Astrocyte (in vitro differentiated cells and primary cell): ENCODE results near the gene CTH. TPM values are rescaled to one million over a fixed set of nuclear protein-coding genes. Genes with fewer than 3 reads are reported as not detected.
"Not testable (repeated sequence)": the region's sequence is repeated elsewhere in the genome, so short reads cannot be mapped to it uniquely, and the experiment has no call there.

ENCODE experiments used
- DNase-seq: peaks from one replicate; pipeline ENCODE4 v3.0.0-alpha.2; 2010; ENCODE audit warnings: low read depth
- FAIRE-seq: peaks from 2 replicates; lab custom pipeline; 2011; peaks lifted over from hg19 to GRCh38; lab: Jason Lieb, UNC
- H2AFZ ChIP-seq: 2 replicates; pipeline ENCODE4 v1.6.0; 2012; ENCODE audit warnings: low read depth, low read length, inconsistent platforms
- H3K27ac ChIP-seq: 2 replicates; pipeline ENCODE4 v1.5.1; 2011; ENCODE audit warnings: low read depth, low read length, inconsistent platforms
- H3K27me3 ChIP-seq: 2 replicates; pipeline ENCODE4 v1.6.0; 2011; ENCODE audit warnings: low read length, inconsistent platforms; ENCODE audit not compliant: insufficient read depth
- H3K36me3 ChIP-seq: 2 replicates; pipeline ENCODE4 v1.5.1; 2011; ENCODE audit warnings: low read length, inconsistent platforms; ENCODE audit not compliant: insufficient read depth
- H3K4me1 ChIP-seq: 2 replicates; pipeline ENCODE4 v1.5.1; 2011; ENCODE audit warnings: low read length, inconsistent platforms; ENCODE audit not compliant: insufficient read depth
- H3K4me2 ChIP-seq: 2 replicates; pipeline ENCODE4 v1.6.0; 2012; ENCODE audit warnings: low read length, inconsistent platforms
- H3K4me3 ChIP-seq: 2 replicates; pipeline ENCODE4 v1.5.1; 2011; ENCODE audit warnings: low read depth, mild to moderate bottlenecking, low read length, inconsistent platforms; ENCODE audit not compliant: insufficient read depth
- H3K79me2 ChIP-seq: 2 replicates; pipeline ENCODE4 v1.6.0; 2012; ENCODE audit warnings: mild to moderate bottlenecking, low read length, inconsistent platforms; ENCODE audit not compliant: insufficient read depth
- H3K9ac ChIP-seq: 2 replicates; pipeline ENCODE4 v1.6.0; 2012; ENCODE audit warnings: mild to moderate bottlenecking, low read length, inconsistent platforms
- H3K9me3 ChIP-seq: 2 replicates; pipeline ENCODE4 v1.5.1; 2012; ENCODE audit warnings: low read depth, mild to moderate bottlenecking, low read length, inconsistent platforms; ENCODE audit not compliant: insufficient read depth
- H4K20me1 ChIP-seq: 2 replicates; pipeline ENCODE4 v1.6.0; 2012; ENCODE audit warnings: low read length, inconsistent platforms; ENCODE audit not compliant: insufficient read depth
- H3K27ac Mint-ChIP-seq: one replicate; pipeline ENCODE4 v1.8.0; 2021; ENCODE audit warnings: mild to moderate bottlenecking, mixed read lengths; ENCODE audit not compliant: unreplicated experiment
- H3K27me3 Mint-ChIP-seq: one replicate; pipeline ENCODE4 v1.8.0; 2021; ENCODE audit warnings: low read depth, mixed read lengths; ENCODE audit not compliant: unreplicated experiment
- H3K36me3 Mint-ChIP-seq: one replicate; pipeline ENCODE4 v1.8.0; 2021; ENCODE audit warnings: low read depth, mixed read lengths; ENCODE audit not compliant: unreplicated experiment
- H3K4me1 Mint-ChIP-seq: one replicate; pipeline ENCODE4 v1.8.0; 2021; ENCODE audit warnings: low read depth, mixed read lengths; ENCODE audit not compliant: unreplicated experiment
- H3K4me3 Mint-ChIP-seq: one replicate; pipeline ENCODE4 v1.8.0; 2021; ENCODE audit warnings: mild to moderate bottlenecking, moderate library complexity, mixed read lengths; ENCODE audit not compliant: unreplicated experiment
- H3K9me3 Mint-ChIP-seq: one replicate; pipeline ENCODE4 v1.8.0; 2021; ENCODE audit warnings: mild to moderate bottlenecking, mixed read lengths; ENCODE audit not compliant: unreplicated experiment
- CTCF ChIP-seq: IDR thresholded peaks from 2 replicates; pipeline ENCODE4 v1.5.1; 2011; ENCODE audit warnings: low read depth, mild to moderate bottlenecking, inconsistent platforms, low read length, moderate library complexity; ENCODE audit not compliant: insufficient read depth
- EZH2 ChIP-seq: IDR thresholded peaks from 2 replicates; pipeline ENCODE4 v1.6.1; 2012; ENCODE audit warnings: mild to moderate bottlenecking, low read length, inconsistent platforms; ENCODE audit not compliant: insufficient read depth
- total RNA-seq: library from RNA; stranded (reverse); gene quantifications from 2 replicates; pipeline ENCODE4 v1.2.1, GENCODE V29; 2021

CTH gene
- total RNA-seq, 1 donor from 2014 or later: 23.7 TPM

GRCh38 chr1:70477090-70477489 is 66.0 kb downstream of the CTH start:
- Histone ChIP-seq H3K36me3 (no peaks in the 10 kb centered on the region), H3K27me3 (no peaks in the 10 kb centered on the region), H3K4me1 (no peaks in the 10 kb centered on the region), H3K9me3 (no peaks in the 10 kb centered on the region), H3K79me2 (no peaks in the 10 kb centered on the region), H2AFZ (no peak overlapping the region), H3K4me3 (no peak overlapping the region), H4K20me1 (no peaks in the 10 kb centered on the region), H3K27ac (no peak overlapping the region), H3K4me2 (no peak overlapping the region), H3K9ac (no peak overlapping the region)
- peaks cover 2% of the 10 kb centered on the region for H3K9me3 Mint-ChIP-seq
- FAIRE-seq (no peak), DNase-seq (no peak)
- H3K27ac Mint-ChIP-seq: no peak overlapping the region
- no peak overlapping the region for H3K4me3 Mint-ChIP-seq
- H3K4me1 Mint-ChIP-seq: no peaks in the 10 kb centered on the region
- H3K36me3 Mint-ChIP-seq: no peaks in the 10 kb centered on the region
- TF ChIP-seq CTCF: no peak
- no peak for TF ChIP-seq EZH2
- no peaks in the 10 kb centered on the region for H3K27me3 Mint-ChIP-seq

DNA sequence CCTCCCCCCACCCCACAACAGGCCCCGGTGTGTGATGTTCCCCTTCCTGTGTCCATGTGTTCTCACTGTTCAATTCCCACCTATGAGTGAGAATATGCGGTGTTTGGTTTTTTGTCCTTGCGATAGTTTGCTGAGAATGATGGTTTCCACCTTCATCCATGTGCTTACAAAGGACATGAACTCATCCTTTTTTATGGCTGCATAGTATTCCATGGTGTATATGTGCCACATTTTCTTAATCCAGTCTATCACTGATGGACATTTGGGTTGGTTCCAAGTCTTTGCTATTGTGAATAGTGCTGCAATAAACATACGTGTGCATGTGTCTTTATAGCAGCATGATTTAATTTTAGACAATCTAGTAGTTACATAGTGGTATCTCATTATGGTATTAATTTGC is 66.8 kb downstream of the CTH start:
- H3K27ac ChIP-seq, H3K9me3 Mint-ChIP-seq, H3K4me3 Mint-ChIP-seq, H3K9me3 ChIP-seq, H3K36me3 Mint-ChIP-seq, H3K4me1 Mint-ChIP-seq, H3K27me3 ChIP-seq, H3K4me1 ChIP-seq, H2AFZ ChIP-seq, H4K20me1 ChIP-seq, H3K4me3 ChIP-seq, H3K27ac Mint-ChIP-seq, H3K4me2 ChIP-seq, H3K9ac ChIP-seq, H3K79me2 ChIP-seq, H3K27me3 Mint-ChIP-seq, H3K36me3 ChIP-seq, DNase-seq, FAIRE-seq: not testable (repeated sequence)

GRCh38 chr1:70483342-70483741 is 72.3 kb downstream of the CTH start:
- Mint-ChIP-seq H3K27me3 (no peaks in the 10 kb centered on the region), H3K4me3 (no peak overlapping the region), H3K9me3 (no peaks in the 10 kb centered on the region), H3K27ac (no peak overlapping the region), H3K36me3 (no peaks in the 10 kb centered on the region), H3K4me1 (peaks cover 28% of the 10 kb centered on the region)
- Histone ChIP-seq H3K4me2 (no peak overlapping the region), H3K9me3 (no peaks in the 10 kb centered on the region), H4K20me1 (no peaks in the 10 kb centered on the region), H3K4me3 (no peak overlapping the region), H2AFZ (no peak overlapping the region), H3K4me1 (peaks cover 15% of the 10 kb centered on the region), H3K27ac (no peak overlapping the region), H3K9ac (no peak overlapping the region), H3K27me3 (no peaks in the 10 kb centered on the region), H3K36me3 (no peaks in the 10 kb centered on the region), H3K79me2 (no peaks in the 10 kb centered on the region)
- TF ChIP-seq EZH2: no peak
- no peak for TF ChIP-seq CTCF
- FAIRE-seq (no peak), DNase-seq (no peak)
